Endothelial cell of umbilical vein (primary cell): ENCODE measurements around the gene BIN2.

Source experiments
- CTCF ChIP-seq, 2 donors: IDR thresholded peaks; 1 replicate in 1 of 2; 2 replicates in 1 of 2; pipeline ENCODE4 v1.5.1; 2011; ENCODE audit warnings: low read length in 2 of 2, mild to moderate bottlenecking in 2 of 2, moderate library complexity in 2 of 2, control low read depth in 1 of 2, inconsistent platforms in 1 of 2, low read depth in 1 of 2; ENCODE audit not compliant: insufficient read depth in 1 of 2; ENCODE audit errors: extremely low read depth in 1 of 2
- EZH2 ChIP-seq: IDR thresholded peaks from 2 replicates; pipeline ENCODE4 v1.6.1; 2012; ENCODE audit warnings: borderline replicate concordance, low read depth, mild to moderate bottlenecking, moderate library complexity, low read length, inconsistent platforms; ENCODE audit not compliant: severe bottlenecking
- FOS ChIP-seq: IDR thresholded peaks from 2 replicates; pipeline ENCODE4 v1.6.1; 2011; ENCODE audit warnings: mild to moderate bottlenecking, low read length, moderate library complexity, borderline replicate concordance; ENCODE audit not compliant: insufficient read depth
- JUN ChIP-seq: IDR thresholded peaks from 2 replicates; pipeline ENCODE4 v1.6.1; 2011; ENCODE audit warnings: borderline replicate concordance, low read depth; ENCODE audit not compliant: insufficient read length, insufficient read depth
- POLR2A ChIP-seq: IDR thresholded peaks from 2 replicates; pipeline ENCODE4 v1.6.1; 2012; ENCODE audit warnings: low read depth, mild to moderate bottlenecking, control low read depth, low read length
- POLR2AphosphoS5 ChIP-seq: IDR thresholded peaks from 2 replicates; pipeline ENCODE4 v1.6.1; 2012; ENCODE audit warnings: low read depth, mild to moderate bottlenecking, control low read depth, low read length, moderate library complexity; ENCODE audit not compliant: insufficient read depth
- TF ChIP-seq, protein P1 (sequence below): IDR thresholded peaks from 2 replicates; pipeline ENCODE4 v1.6.1; 2011; ENCODE audit not compliant: insufficient read depth, insufficient read length

- TF ChIP-seq CTCF (IDR thresholded peaks at IDR 0.05; ENCODE audit: extremely low read depth in 1 of 2, insufficient read depth in 1 of 2, low read depth in 1 of 2, low read length in 2 of 2), result no peak
- no peak for TF ChIP-seq FOS
- TF ChIP-seq POLR2A, result no peak
- TF ChIP-seq, protein P1, sequence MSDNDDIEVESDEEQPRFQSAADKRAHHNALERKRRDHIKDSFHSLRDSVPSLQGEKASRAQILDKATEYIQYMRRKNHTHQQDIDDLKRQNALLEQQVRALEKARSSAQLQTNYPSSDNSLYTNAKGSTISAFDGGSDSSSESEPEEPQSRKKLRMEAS, result no peak
- TF ChIP-seq EZH2, result no peak
- no peak for TF ChIP-seq POLR2AphosphoS5
- TF ChIP-seq JUN, result no peak
Measured at GRCh38 chr12:51240971-51241370, 83.0 kb downstream of the BIN2 start.
